WI38 (cell line): ENCODE results near the gene TMEM45B.

ENCODE experiments used
- H3K4me3 ChIP-seq: 2 replicates; pipeline ENCODE4 v1.5.1; 2011; ENCODE audit warnings: low read depth, mild to moderate bottlenecking, control low read depth, low read length
- CTCF ChIP-seq: IDR thresholded peaks from 2 replicates; pipeline ENCODE4 v1.5.1; 2012; ENCODE audit warnings: low read depth, mild to moderate bottlenecking, control low read depth, low read length

TMEM45B gene

DNA sequence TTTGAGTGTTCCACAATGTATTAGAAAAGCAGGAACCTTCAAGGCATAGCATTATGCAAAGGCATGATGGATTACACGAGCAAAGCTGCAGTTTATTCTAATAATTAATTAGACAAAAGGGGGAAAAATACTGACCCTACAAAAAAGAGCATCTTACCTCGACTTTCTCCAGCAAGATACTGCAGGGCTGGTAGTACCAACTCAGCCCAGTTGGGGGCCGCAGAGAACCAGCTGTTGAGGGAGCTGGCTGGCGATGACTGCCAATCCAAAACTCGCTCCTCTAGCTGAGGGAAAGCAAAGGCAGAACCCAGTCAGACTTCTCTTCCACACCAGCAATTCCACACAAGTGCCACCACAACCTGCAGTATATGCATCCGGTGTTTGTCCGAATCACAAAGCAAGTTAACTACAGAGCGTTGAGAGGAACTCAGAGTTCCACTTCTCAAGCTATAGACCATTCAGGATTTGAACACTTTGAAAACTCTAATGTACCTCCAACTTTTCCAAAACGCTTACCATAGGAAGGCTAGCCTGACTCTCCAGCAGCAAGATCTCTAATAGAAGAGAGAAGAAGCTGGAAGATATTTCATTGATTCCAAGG, 66.0 kb downstream of the TMEM45B start:
- peak; percentile 83 for TF ChIP-seq CTCF
- H3K4me3 ChIP-seq, result no peak overlapping the region

DNA sequence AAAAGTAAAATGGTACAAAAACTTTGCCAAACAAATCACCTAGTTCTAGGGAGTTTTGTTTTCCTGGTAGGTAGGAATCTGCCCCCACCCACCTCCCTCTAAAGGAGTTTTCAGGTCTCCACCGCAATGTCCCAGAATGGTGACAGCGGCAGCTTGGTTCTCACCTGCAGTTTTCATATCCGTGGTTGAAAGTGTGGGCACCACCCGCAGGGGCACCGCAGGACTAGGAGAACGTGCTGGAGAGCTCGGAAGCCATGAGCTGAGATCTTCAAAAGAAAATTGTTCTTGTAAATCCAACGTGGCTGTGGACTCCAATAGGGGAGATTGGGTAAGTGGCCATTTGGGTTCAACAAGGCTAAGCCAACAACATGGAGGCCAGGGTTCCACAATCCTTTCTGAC, 68.9 kb downstream of the TMEM45B start:
- TF ChIP-seq CTCF, result no peak

DNA sequence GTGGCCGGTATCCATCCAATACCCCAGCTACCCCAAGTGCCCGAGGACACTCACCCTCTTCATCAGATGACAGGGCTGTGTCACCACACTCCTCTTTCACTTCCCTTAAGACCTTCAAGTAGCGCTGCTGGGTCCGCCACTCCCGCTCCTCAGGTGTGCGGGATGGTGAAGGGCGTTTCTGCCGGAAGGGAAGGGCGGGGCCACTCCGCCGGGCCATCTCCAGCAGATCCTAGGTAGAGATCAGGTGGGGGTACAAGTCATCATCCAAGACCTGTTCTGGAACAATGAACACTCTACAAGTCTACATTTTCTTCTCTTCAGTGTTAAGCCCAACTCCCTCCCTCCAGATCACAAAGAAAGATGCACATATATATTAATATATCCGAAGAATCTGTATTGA, 69.7 kb downstream of the TMEM45B start:
- no peak overlapping the region for H3K4me3 ChIP-seq
- TF ChIP-seq CTCF, result no peak

More for the DNA sequence above, 68.9 kb downstream of the TMEM45B start:
- H3K4me3 ChIP-seq, result no peak overlapping the region

DNA sequence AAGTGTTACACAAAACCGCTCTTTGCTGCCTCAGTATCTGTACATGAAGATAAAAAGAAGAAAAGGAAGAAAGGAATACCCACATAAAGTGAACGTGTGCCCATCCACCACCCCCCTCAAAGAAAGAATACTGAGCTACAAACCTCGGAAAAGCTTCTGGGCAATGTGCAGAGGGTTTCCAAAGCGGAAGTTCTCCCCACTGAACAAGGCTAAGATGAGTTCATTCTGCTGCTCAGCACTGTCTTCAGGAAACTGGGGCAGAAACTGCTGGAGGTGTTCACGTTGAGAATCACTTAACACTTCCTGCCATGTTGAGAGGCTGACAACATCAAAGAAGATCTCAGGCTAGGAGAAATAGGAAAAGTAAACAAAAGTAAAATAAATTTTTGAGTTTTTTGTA, 72.8 kb downstream of the TMEM45B start:
- TF ChIP-seq CTCF, result no peak
- H3K4me3 ChIP-seq, result no peak overlapping the region

- H3K4me3 ChIP-seq, result peak overlapping the region; percentile 93
- TF ChIP-seq CTCF, result no peak
Observed at GRCh38 chr11:129894278-129895125, 78.9 kb downstream of the TMEM45B start.

- no peak for TF ChIP-seq CTCF
Observed at GRCh38 chr11:129895126-129896041, 79.7 kb downstream of the TMEM45B start, which contains the start of gene NFRKB. Gene NFRKB, minus strand, starts transcription at chr11:129895578. Its CDS starts 2,729 bp downstream, at chr11:129892849.

More at GRCh38 chr11:129895126-129896041, 79.7 kb downstream of the TMEM45B start, which contains the start of gene NFRKB:
- peak within 1 kb of the TSS; percentile 93 for H3K4me3 ChIP-seq
